ENCODE results near the gene USP51.
A peak's percentile ranks its signal among the peaks of the same experiment; 100 is the strongest.
"Not testable (repeated sequence)": the region's sequence is repeated elsewhere in the genome, so short reads cannot be mapped to it uniquely, and the experiment has no call there.

USP51 gene

DNA sequence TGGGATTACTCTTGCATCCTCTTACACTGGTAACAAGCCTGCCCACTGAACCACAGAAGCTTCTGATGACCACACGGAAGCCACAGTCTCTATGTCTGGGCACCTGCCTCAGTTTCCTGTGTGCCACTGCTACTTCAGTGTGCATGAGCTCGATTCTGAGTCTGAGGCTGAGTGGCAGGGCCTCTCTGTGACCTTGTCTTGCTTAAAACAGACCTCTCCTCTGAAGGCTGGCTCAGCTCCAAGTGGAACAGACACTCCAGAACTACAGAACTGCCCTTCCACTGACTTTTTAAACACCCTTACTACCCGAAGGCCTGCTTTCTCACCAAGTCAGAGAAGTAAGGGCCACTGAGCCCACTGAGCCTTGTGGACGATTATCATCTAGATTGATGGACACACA, 29.7 kb downstream of the USP51 start:
- not testable (repeated sequence) for H2AFZ ChIP-seq (ENCODE audit: low read depth, low read length, severe bottlenecking); H4K20me1 ChIP-seq (ENCODE audit: low read depth, low read length); H3K79me2 ChIP-seq (ENCODE audit: insufficient read depth, low read length); H3K27me3 ChIP-seq (ENCODE audit: low read length); H3K36me3 ChIP-seq (ENCODE audit: low read length); H3K4me2 ChIP-seq (ENCODE audit: low read depth, low read length, poor library complexity, severe bottlenecking); H3K9ac ChIP-seq (ENCODE audit: low read length); H3K27ac ChIP-seq (ENCODE audit: low read depth, low read length); H3K9me3 ChIP-seq (ENCODE audit: insufficient read depth, low read length); H3K9me2 ChIP-seq (replicated peaks; ENCODE audit: insufficient read depth, low read length); H3K4me3 ChIP-seq (ENCODE audit: insufficient read depth, low read length, poor library complexity, severe bottlenecking); H3F3A ChIP-seq (ENCODE audit: insufficient read depth)

DNA sequence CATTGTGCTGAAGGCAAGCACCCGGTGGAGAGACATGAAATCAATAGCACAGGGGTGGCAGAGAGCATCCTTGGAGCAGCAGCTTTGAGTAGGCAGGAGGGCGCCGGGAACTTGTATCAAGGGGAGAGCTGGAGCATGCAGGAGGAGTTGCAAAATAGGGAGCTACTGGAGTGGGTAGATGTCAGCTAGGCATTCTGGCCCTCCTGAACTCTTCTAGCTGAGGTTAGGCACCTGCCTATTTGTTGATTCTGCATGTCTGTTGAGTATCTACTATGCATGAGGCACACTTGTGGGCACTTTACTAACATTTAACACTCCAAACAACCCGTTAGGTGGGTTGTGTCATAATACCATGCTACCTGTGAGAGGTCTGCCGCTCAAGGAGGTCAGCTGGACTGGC, 30.2 kb downstream of the USP51 start:
- not testable (repeated sequence) for H3F3A ChIP-seq (ENCODE audit: insufficient read depth); H3K79me2 ChIP-seq (ENCODE audit: insufficient read depth, low read length); H3K4me3 ChIP-seq (ENCODE audit: insufficient read depth, low read length, poor library complexity, severe bottlenecking); H2AFZ ChIP-seq (ENCODE audit: low read depth, low read length, severe bottlenecking); H3K27ac ChIP-seq (ENCODE audit: low read depth, low read length); H3K9me2 ChIP-seq (replicated peaks; ENCODE audit: insufficient read depth, low read length); H3K9me3 ChIP-seq (ENCODE audit: insufficient read depth, low read length); H3K9ac ChIP-seq (ENCODE audit: low read length); H4K20me1 ChIP-seq (ENCODE audit: low read depth, low read length); H3K36me3 ChIP-seq (ENCODE audit: low read length); H3K27me3 ChIP-seq (ENCODE audit: low read length); H3K4me2 ChIP-seq (ENCODE audit: low read depth, low read length, poor library complexity, severe bottlenecking)

DNA sequence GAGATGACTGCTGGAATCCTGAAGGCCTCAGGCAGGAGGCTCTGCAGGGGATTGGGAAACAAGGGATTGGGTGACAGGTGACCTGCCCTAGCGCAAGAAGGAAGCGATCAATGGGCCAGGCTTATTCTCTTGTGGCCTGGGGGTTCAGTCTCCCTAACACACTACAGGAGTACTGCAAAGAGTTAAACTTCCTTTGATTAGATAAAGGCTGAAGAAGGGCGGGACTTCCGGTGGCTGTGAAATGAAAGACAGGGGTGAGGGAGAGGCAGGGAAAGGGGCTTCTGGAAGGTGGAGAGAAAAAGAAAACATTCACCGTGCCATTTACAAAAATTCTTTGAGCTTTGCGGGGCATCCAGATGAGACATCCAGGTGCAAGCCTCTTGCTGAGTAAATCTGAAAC, 33.9 kb downstream of the USP51 start:
- H3K27me3 ChIP-seq (ENCODE audit: low read length); H3F3A ChIP-seq (ENCODE audit: insufficient read depth); H3K9ac ChIP-seq (ENCODE audit: low read length); H2AFZ ChIP-seq (ENCODE audit: low read depth, low read length, severe bottlenecking); H3K9me2 ChIP-seq (replicated peaks; ENCODE audit: insufficient read depth, low read length); H3K9me3 ChIP-seq (ENCODE audit: insufficient read depth, low read length); H4K20me1 ChIP-seq (ENCODE audit: low read depth, low read length); H3K27ac ChIP-seq (ENCODE audit: low read depth, low read length); H3K4me2 ChIP-seq (ENCODE audit: low read depth, low read length, poor library complexity, severe bottlenecking); H3K36me3 ChIP-seq (ENCODE audit: low read length); H3K4me3 ChIP-seq (ENCODE audit: insufficient read depth, low read length, poor library complexity, severe bottlenecking); H3K79me2 ChIP-seq (ENCODE audit: insufficient read depth, low read length): not testable (repeated sequence)

DNA sequence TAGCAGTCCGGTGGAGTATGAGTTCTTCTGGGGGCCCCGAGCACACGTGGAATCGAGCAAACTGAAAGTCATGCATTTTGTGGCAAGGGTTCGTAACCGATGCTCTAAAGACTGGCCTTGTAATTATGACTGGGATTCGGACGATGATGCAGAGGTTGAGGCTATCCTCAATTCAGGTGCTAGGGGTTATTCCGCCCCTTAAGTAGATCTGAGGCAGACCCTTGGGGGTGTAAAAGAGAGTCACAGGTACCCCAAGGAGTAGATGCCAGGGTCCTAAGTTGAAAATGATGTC, 36.9 kb downstream of the USP51 start:
- H3K36me3 ChIP-seq (ENCODE audit: low read length), result no peaks in the 10 kb centered on the region
- H4K20me1 ChIP-seq (ENCODE audit: low read depth, low read length), result no peaks in the 10 kb centered on the region
- H3K9me2 ChIP-seq (replicated peaks; ENCODE audit: insufficient read depth, low read length), result no peaks in the 10 kb centered on the region
- H3K9me3 ChIP-seq (ENCODE audit: insufficient read depth, low read length), result no peaks in the 10 kb centered on the region
- TF ChIP-seq EZH2phosphoT487 (conservative IDR thresholded peaks at IDR 0.05; ENCODE audit: low read length), result no peak
- TF ChIP-seq, protein P1, sequence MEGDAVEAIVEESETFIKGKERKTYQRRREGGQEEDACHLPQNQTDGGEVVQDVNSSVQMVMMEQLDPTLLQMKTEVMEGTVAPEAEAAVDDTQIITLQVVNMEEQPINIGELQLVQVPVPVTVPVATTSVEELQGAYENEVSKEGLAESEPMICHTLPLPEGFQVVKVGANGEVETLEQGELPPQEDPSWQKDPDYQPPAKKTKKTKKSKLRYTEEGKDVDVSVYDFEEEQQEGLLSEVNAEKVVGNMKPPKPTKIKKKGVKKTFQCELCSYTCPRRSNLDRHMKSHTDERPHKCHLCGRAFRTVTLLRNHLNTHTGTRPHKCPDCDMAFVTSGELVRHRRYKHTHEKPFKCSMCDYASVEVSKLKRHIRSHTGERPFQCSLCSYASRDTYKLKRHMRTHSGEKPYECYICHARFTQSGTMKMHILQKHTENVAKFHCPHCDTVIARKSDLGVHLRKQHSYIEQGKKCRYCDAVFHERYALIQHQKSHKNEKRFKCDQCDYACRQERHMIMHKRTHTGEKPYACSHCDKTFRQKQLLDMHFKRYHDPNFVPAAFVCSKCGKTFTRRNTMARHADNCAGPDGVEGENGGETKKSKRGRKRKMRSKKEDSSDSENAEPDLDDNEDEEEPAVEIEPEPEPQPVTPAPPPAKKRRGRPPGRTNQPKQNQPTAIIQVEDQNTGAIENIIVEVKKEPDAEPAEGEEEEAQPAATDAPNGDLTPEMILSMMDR (IDR thresholded peaks at IDR 0.05; ENCODE audit: insufficient read depth, low read length, poor library complexity, severe bottlenecking), result no peak
- no peaks in the 10 kb centered on the region for H3K27me3 ChIP-seq (ENCODE audit: low read length)
- H3K27ac ChIP-seq (ENCODE audit: low read depth, low read length), result no peak overlapping the region
- H2AFZ ChIP-seq (ENCODE audit: low read depth, low read length, severe bottlenecking), result peak overlapping the region; percentile 83
- no peaks in the 10 kb centered on the region for H3F3A ChIP-seq (ENCODE audit: insufficient read depth)
- peak overlapping the region; percentile 78 for H3K4me2 ChIP-seq (ENCODE audit: low read depth, low read length, poor library complexity, severe bottlenecking)
- H3K4me3 ChIP-seq (ENCODE audit: insufficient read depth, low read length, poor library complexity, severe bottlenecking), result peak overlapping the region; percentile 68
- H3K9ac ChIP-seq (ENCODE audit: low read length), result peak overlapping the region; percentile 68
- no peaks in the 10 kb centered on the region for H3K79me2 ChIP-seq (ENCODE audit: insufficient read depth, low read length)

DNA sequence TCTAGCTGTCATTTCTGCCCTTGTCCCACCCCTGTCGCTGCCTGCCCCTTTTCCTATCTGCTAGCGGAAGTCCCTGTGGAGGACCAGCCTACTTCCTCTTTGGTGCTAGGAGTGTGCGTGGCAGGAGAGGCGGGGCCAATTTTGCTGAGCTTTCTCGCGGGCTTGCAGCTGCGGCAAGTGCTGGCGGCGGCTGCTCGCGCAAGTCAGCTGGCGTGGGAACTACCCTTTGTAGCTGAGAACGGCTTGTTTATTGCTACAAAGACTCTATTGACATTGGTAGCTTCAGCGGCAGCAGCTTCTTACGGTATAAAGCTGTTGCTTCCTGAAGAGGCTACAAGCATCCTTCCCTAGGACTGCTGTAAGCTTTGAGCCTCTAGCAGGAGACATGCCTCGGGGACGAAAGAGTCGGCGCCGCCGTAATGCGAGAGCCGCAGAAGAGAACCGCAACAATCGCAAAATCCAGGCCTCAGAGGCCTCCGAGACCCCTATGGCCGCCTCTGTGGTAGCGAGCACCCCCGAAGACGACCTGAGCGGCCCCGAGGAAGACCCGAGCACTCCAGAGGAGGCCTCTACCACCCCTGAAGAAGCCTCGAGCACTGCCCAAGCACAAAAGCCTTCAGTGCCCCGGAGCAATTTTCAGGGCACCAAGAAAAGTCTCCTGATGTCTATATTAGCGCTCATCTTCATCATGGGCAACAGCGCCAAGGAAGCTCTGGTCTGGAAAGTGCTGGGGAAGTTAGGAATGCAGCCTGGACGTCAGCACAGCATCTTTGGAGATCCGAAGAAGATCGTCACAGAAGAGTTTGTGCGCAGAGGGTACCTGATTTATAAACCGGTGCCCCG, 37.4 kb downstream of the USP51 start, which contains the start of gene MAGEH1:
Gene MAGEH1 (plus strand): TSS at position 138 of the 843 bp plus-strand sequence. CDS start 248 bp downstream, at position 386.
- Histone ChIP-seq H3K27ac (ENCODE audit: low read depth, low read length) (peak within 1 kb of the TSS; percentile 27), H3K4me3 (ENCODE audit: insufficient read depth, low read length, poor library complexity, severe bottlenecking) (peak within 1 kb of the TSS; percentile 68), H3K4me2 (ENCODE audit: low read depth, low read length, poor library complexity, severe bottlenecking) (peak within 1 kb of the TSS; percentile 78), H3K9me2 (replicated peaks; ENCODE audit: insufficient read depth, low read length) (no peaks in the 10 kb centered on the region), H3K79me2 (ENCODE audit: insufficient read depth, low read length) (no peaks in the 10 kb centered on the region), H2AFZ (ENCODE audit: low read depth, low read length, severe bottlenecking) (peak within 1 kb of the TSS; percentile 83), H4K20me1 (ENCODE audit: low read depth, low read length) (no peaks in the 10 kb centered on the region), H3K27me3 (ENCODE audit: low read length) (no peaks in the 10 kb centered on the region), H3K9ac (ENCODE audit: low read length) (peak within 1 kb of the TSS; percentile 68), H3F3A (ENCODE audit: insufficient read depth) (no peaks in the 10 kb centered on the region), H3K9me3 (ENCODE audit: insufficient read depth, low read length) (no peaks in the 10 kb centered on the region), H3K36me3 (ENCODE audit: low read length) (no peaks in the 10 kb centered on the region)
- no peak for TF ChIP-seq EZH2phosphoT487 (conservative IDR thresholded peaks at IDR 0.05; ENCODE audit: low read length)
- TF ChIP-seq, protein P1 (IDR thresholded peaks at IDR 0.05; ENCODE audit: insufficient read depth, low read length, poor library complexity, severe bottlenecking), result no peak
